Ovary (tissue), 9 donors: ENCODE measurements around the gene PIGZ. TPM values are rescaled to one million over a fixed set of nuclear protein-coding genes. Genes with fewer than 3 reads are reported as not detected.

Experiments used
- DNase-seq, 5 donors: peaks; one replicate each; pipeline ENCODE4 v3.0.0-alpha.2; 2019 to 2020
- H3K27ac ChIP-seq, 2 donors: fragments of 200-600 bp; one replicate each; pipeline versions ENCODE4 v1.5.1 to v1.8.0; 2019 to 2022
- H3K27me3 ChIP-seq: fragments of 200-600 bp; one replicate; pipeline ENCODE4 v1.8.0; 2022
- H3K36me3 ChIP-seq: fragments of 200-600 bp; sonication (generic); one replicate; pipeline ENCODE4 v1.5.1; 2019
- H3K4me1 ChIP-seq: one replicate; pipeline ENCODE4 v1.8.1; 2013; ENCODE audit warnings: mild to moderate bottlenecking, moderate library complexity; ENCODE audit not compliant: insufficient read depth
- H3K4me3 ChIP-seq: fragments of 200-600 bp; sonication (generic); one replicate; pipeline ENCODE4 v1.5.1; 2017
- H3K9me3 ChIP-seq, 2 donors: fragments of 200-600 bp in 1 of 2; sonication (generic) in 1 of 2; one replicate each; pipeline versions ENCODE4 v1.5.1 to v1.8.1; 2013 to 2019; ENCODE audit warnings: mild to moderate bottlenecking in 1 of 2, moderate library complexity in 1 of 2
- CTCF ChIP-seq, 3 donors: fragments of 450-650 bp in 2 of 3; fragments of 200-600 bp in 1 of 3; IDR thresholded peaks; one replicate each; pipeline versions ENCODE4 v1.5.1 to v1.8.0; 2016 to 2022; ENCODE audit warnings: antibody characterized with exemption in 3 of 3, mild to moderate bottlenecking in 1 of 3
- EP300 ChIP-seq: sonication (generic); formaldehyde crosslinking; IDR thresholded peaks from one replicate; pipeline ENCODE4 v1.6.1; 2017; ENCODE audit warnings: antibody characterized with exemption
- POLR2A ChIP-seq: fragments of 450-650 bp; IDR thresholded peaks from one replicate; pipeline ENCODE4 v1.6.1; 2017; ENCODE audit warnings: antibody characterized with exemption, mild to moderate bottlenecking, moderate library complexity
- WGBS, 3 donors: extraction: QIAGEN DNeasy Blood & Tissue Kit in 1 of 3; methylation state at CpG; one replicate each; pipeline versions ENCODE4 v1.1.5 to v1.1.7; 2013 to 2017; 5-methylcytosine and 5-hydroxymethylcytosine counted together
- intact Hi-C, 4 donors: fragments of 100-400 bp; cut with DNase I; formaldehyde crosslinking; loops; one replicate each; pipeline versions ENCODE4 v1.11.0 to v1.15.1; 2022 to 2023
- polyA plus RNA-seq, 2 donors: library from polyadenylated mRNA; stranded (reverse); fragments of 200-250 nt in 1 of 2; fragments of 350-450 nt in 1 of 2; fragmentation: Illumina TruSeq in 1 of 2; extraction: RNeasy Lipid Tissue Mini Kit (QIAGEN cat#74804) in 1 of 2; gene quantifications; one replicate each; pipeline ENCODE4 v1.2.3, GENCODE V29; 2013 to 2014
- total RNA-seq, 7 donors: library from RNA; depleted of rRNA in 2 of 7; stranded (reverse); fragments of >200 nt in 2 of 7; fragmentation: NEBNext Ultra II Directional in 3 of 7; extraction: Animal tissue kit (Norgen Biotek cat#: 25700) in 3 of 7; gene quantifications; one replicate each; pipeline versions ENCODE4 v1.1.0 to v1.2.4, GENCODE V29; 2016 to 2023
- donor health status: DM: no; HTN: no; CAD: no; lungs with moderate emphysema.
- donor health status: DM: no; HTN: no; CAD: no.
- donor health status: Bipolar disorder and iron deficiency.
- donor health status: DM: yes; HTN: yes; CAD: no.
- donor health status: DM: no; HTN: no; CAD: no.
- donor health status: DM: yes; HTN: yes; CAD: no.

PIGZ gene
- total and polyA plus RNA-seq, 9 donors, result 0.45 to 7.4 (median 1.5) TPM; not detected in 1

- WGBS, 3 donors, result 57 to 73% (median 68%) methylated on average over 2 of the region's 2 CpGs
- Histone ChIP-seq H3K9me3 (no peaks in the 10 kb centered on the region), H3K27me3 (no peaks in the 10 kb centered on the region), H3K4me1 (no peaks in the 10 kb centered on the region), H3K27ac (no peak overlapping the region), H3K4me3 (no peak overlapping the region), H3K36me3 (no peaks in the 10 kb centered on the region)
- intact Hi-C loops, result no loop called here
- DNase-seq, result no peak
- no peak for TF ChIP-seq POLR2A
- TF ChIP-seq EP300, result no peak
- no peak for TF ChIP-seq CTCF (IDR thresholded peaks at IDR 0.05)
Measured at GRCh38 chr3:196920733-196921132, 47.9 kb downstream of the PIGZ start.

GRCh38 chr3:196918968-196919367 lies 49.7 kb downstream of the PIGZ start:
- H3K4me3 ChIP-seq, result no peak overlapping the region
- H3K27ac ChIP-seq, result no peak overlapping the region
- H3K27me3 ChIP-seq, result no peaks in the 10 kb centered on the region
- no peak for TF ChIP-seq EP300
- no peak for TF ChIP-seq CTCF (IDR thresholded peaks at IDR 0.05)
- TF ChIP-seq POLR2A, result no peak
- 86 to 97% (median 90%) methylated on average over 2 of the region's 2 CpGs for WGBS, 3 donors
- H3K36me3 ChIP-seq, result no peaks in the 10 kb centered on the region
- H3K9me3 ChIP-seq, result no peaks in the 10 kb centered on the region
- no peak for DNase-seq
- intact Hi-C loops, result no loop called here
- no peaks in the 10 kb centered on the region for H3K4me1 ChIP-seq

- no peaks in the 10 kb centered on the region for H3K4me1 ChIP-seq
- intact Hi-C loops, result no loop called here
- WGBS, 3 donors, result 90 to 98% (median 96%) methylated on average over 3 of the region's 3 CpGs
- H3K27ac ChIP-seq, result no peak overlapping the region
- H3K9me3 ChIP-seq, result no peaks in the 10 kb centered on the region
- DNase-seq, result no peak
- no peaks in the 10 kb centered on the region for H3K36me3 ChIP-seq
- H3K27me3 ChIP-seq, result no peaks in the 10 kb centered on the region
- TF ChIP-seq POLR2A (no peak), CTCF (IDR thresholded peaks at IDR 0.05) (no peak), EP300 (no peak)
- no peak overlapping the region for H3K4me3 ChIP-seq
Measured at GRCh38 chr3:196916995-196917394, 51.6 kb downstream of the PIGZ start.

- H3K4me1 ChIP-seq, result no peaks in the 10 kb centered on the region
- 96 to 97% (median 96%) methylated on average over 1 of the region's 1 CpG for WGBS, 3 donors
- TF ChIP-seq CTCF (IDR thresholded peaks at IDR 0.05) (no peak), POLR2A (no peak), EP300 (no peak)
- intact Hi-C loops, result no loop called here
- no peak overlapping the region for H3K4me3 ChIP-seq
- H3K9me3 ChIP-seq, result no peaks in the 10 kb centered on the region
- no peak for DNase-seq
- no peak overlapping the region for H3K27ac ChIP-seq
- H3K36me3 ChIP-seq, result no peaks in the 10 kb centered on the region
- no peaks in the 10 kb centered on the region for H3K27me3 ChIP-seq
Measured at GRCh38 chr3:196916221-196916620, 52.4 kb downstream of the PIGZ start.

GRCh38 chr3:196915375-196915774 lies 53.3 kb downstream of the PIGZ start:
- WGBS, 3 donors, result 92 to 98% (median 95%) methylated on average over 3 of the region's 3 CpGs
- intact Hi-C loops, result no loop called here
- Histone ChIP-seq H3K9me3 (no peaks in the 10 kb centered on the region), H3K36me3 (no peaks in the 10 kb centered on the region), H3K4me3 (no peak overlapping the region), H3K4me1 (no peaks in the 10 kb centered on the region), H3K27ac (no peak overlapping the region), H3K27me3 (no peaks in the 10 kb centered on the region)
- no peak for DNase-seq
- TF ChIP-seq POLR2A, result no peak
- no peak for TF ChIP-seq CTCF (IDR thresholded peaks at IDR 0.05)
- TF ChIP-seq EP300, result no peak
